GM18867 (cell line): Measurements from ENCODE around the gene GGT5.
"Not testable (repeated sequence)": the region's sequence is repeated elsewhere in the genome, so short reads cannot be mapped to it uniquely, and the experiment has no call there.

Source experiments
- ATAC-seq: cut with Tn5 transposase; IDR thresholded peaks from one replicate; pipeline ENCODE4 v1.9.1; 2021; ENCODE audit warnings: mild to moderate bottlenecking, moderate library complexity; ENCODE audit not compliant: unreplicated experiment

GGT5 gene

GRCh38 chr22:24235315-24235714 lies 9.6 kb downstream of the GGT5 start:
- ATAC-seq, result no peak

DNA sequence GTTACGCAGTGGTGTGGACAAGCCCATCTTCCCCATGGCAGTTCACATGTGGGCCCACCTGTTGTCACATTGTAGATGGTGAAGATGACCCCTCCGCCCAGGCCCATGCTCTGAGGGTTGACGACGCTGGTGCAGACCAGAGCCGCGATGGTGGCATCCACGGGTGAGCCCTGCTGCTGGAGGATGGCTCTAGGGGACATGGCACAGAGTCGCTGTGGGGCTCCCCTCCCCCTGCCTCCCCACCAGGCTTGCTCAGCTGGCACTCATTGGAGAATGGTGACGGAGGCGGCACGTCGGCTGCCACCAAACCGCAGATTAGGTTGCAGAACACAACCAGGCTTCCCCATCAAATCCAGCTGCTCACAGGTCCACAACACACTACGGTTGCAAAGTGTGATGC lies 11.1 kb downstream of the GGT5 start:
- no peak for ATAC-seq

DNA sequence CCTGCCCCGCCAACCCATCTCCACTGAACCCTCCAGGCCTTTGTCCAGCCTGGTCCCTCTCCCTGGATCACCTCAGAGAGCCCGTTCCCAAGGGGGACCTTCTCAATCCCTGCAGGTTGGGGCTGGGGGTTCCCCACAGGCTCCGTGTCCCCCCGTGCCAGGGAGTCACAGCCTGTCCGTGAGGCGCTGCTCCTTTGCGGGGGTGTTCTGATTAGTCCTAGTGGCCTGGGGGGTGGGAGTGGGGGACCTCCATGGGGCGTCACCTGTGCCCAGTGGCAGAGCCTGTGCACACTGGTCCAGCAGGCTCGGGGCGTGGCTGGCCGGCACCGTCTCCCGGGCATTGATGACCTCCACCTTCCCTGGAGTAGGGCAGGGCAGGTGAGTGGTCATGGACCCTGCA lies 11.6 kb downstream of the GGT5 start:
- ATAC-seq, result no peak

DNA sequence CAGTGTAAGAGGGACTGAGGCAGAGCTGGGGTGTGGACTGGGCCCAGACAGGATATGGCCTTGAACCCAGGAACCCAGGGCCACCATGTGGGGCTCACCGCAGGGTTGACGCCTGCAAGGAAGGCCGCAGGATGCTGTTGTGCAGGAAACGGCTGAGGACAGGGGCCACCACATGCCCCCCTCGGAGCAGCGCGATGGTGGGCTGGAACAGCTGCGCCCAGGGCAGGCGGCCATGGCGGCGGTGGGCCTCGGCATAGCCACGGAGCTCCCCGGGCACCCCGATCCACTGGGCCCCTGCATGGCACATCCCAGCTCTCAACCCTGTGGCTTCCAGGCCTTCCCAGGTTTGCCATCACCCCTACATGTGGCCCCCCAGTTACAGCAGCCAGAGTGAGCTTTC lies 12.2 kb downstream of the GGT5 start:
- ATAC-seq, result no peak

DNA sequence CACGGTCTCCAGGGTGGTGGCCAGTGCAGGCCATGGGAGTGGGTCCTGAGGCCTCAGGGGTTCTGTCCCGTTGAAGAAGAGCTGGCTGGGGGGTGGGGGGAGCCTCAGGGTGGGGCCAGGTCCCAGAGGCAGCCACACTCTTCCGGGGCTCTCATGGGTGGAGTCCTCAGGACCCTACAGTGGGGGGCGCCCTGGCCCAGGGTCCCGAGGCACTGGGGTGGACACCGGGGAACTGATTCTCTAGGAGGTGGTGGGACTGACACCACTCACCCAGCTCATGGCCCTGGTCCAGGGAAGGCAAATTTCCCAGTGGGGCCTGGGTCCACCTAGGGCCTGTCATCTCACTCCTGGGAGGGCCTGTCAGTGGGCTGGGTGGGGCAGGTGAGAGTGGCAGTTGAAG lies 12.8 kb downstream of the GGT5 start:
- no peak for ATAC-seq

DNA sequence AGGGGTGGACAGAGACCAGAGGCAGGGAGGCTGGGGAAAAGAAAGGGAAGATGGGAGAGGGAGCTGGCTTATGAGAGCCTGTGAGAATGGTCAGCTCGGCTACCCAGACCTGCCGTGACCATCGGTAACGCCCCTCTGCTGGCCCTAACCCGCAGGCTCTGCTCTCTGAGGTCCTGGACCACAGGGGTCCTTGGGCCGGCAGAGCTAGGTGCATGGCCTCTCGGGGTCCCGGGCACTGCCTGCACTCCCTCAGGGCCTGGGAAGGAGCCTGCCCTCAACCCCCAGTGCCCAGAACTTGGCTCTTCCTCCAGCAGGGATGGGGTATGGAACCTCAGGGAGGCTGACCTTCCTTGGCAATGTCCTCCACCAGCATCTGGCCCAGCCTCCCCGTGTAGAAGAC lies 13.2 kb downstream of the GGT5 start:
- no peak for ATAC-seq

DNA sequence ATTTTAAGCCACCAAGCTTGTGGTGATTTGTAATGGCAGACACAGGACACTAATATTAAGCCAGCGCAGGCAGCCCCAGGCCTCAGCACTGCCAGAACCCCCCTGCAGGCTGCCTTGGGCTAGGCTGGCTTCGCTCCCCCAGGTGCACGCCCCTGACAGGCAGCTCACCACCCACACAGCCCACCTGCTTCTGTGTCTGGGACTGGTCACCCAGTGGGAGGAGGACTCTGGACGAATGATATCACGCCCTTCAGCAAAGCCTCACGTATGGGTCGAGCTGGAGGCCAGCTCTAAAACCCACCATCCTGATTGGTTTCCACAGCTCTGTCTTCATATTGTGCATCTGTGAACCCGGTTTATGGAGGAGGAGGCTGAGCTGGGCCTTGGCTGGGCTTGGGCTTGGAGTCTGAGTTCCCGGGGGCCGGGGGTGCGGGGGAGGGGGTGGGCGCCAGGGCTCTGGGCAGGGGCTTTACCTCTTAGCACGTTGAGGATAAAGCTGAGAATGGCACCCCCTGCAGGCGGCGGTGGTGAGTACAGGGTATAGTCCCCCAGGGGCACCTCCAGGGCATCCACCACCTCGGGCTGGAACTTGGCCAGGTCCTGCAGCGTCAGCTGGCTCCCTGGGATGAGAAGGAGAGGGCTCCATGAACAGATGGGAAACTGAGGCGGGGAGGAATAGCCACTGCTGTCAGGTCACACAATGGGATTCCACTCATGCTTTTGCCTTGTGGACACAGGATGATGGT lies 13.8 kb downstream of the GGT5 start:
- ATAC-seq, result no peak

DNA sequence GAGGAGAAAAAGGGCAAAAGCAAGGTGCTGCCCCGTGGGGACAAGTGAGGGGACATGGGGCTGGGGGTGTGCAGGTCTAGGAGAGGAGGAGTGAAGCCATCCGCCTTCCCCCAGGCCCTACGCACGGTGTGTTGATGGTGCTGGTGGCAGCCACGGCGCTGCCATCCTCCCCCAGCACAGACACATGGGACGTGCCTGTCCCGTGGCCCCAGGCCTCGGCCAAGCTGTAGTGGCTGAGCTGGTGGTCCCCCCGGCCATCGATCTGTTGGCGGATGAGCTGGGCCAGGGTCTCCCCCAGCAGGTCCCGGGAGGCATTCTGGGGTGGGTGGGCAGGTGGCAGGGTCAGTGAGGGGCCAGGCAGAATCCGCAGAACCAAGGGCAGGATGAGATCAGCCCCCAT lies 18.9 kb downstream of the GGT5 start:
- no peak for ATAC-seq

GRCh38 chr22:24225044-24225601 lies 19.8 kb downstream of the GGT5 start:
- ATAC-seq, result no peak

- no peak for ATAC-seq
Measured at GRCh38 chr22:24224468-24224867, 20.4 kb downstream of the GGT5 start.

- ATAC-seq, result no peak
Measured at GRCh38 chr22:24219750-24220149, 25.1 kb downstream of the GGT5 start.

DNA sequence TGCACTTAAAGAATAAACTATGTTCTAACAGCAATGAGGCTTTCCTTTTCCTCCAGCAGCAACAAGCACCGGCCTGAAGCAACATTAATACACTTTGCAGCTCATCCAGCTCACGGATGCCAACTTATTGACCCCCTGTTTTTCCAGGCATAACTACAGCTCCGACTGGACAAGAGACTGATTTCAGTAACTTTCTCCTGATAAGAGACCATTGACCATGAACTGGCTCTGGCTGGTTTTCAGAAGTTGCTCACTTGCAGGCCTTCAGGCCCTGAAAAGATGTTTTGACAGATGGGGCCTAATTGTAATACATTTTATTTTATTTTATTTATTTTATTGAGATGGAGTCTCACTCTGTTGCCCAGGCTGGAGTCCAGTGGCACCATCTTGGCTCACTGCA lies 27.5 kb downstream of the GGT5 start:
- ATAC-seq, result no peak

- no peak for ATAC-seq
Measured at GRCh38 chr22:24216541-24217209, 28.2 kb downstream of the GGT5 start.

GRCh38 chr22:24214467-24215285 lies 30.2 kb downstream of the GGT5 start:
- ATAC-seq, result no peak

DNA sequence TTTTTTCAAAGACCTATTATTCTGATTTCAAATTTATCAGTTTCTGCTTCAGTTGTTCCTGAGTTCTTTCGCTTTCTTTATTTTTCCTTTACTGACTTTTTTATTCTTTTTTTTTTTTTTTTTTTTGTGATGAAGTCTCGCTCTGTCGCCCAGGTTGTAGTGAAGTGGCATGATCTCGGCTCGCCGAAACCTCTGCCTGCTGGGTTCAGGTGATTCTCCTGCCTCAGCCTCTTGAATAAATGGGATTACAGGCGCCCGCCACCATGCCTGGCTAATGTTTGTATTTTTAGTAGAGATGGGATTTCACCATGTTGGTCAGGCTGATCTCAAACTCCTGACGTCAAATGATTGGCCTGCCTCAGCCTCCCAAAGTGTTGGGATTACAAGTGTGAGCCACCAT lies 31.8 kb downstream of the GGT5 start:
- ATAC-seq, result not testable (repeated sequence)

DNA sequence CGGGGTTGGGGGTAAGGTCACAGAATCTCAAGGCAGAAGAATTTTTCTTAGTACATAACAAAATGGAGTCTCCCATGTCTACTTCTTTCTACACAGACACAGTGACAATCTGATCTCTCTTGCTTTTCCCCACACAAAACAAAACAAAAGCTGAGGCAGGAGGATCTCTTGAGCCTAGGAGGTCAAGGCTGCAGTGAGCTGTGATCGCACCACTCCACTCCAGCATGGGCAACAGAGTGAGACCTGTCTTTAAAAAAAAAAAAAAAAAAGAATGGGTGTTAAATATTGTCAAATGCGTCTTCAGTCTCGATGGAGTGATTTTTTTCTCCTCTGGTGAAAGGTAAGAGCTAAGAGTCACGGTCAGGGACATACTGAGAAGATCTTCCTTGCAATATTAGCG lies 33.2 kb downstream of the GGT5 start:
- ATAC-seq, result not testable (repeated sequence)

DNA sequence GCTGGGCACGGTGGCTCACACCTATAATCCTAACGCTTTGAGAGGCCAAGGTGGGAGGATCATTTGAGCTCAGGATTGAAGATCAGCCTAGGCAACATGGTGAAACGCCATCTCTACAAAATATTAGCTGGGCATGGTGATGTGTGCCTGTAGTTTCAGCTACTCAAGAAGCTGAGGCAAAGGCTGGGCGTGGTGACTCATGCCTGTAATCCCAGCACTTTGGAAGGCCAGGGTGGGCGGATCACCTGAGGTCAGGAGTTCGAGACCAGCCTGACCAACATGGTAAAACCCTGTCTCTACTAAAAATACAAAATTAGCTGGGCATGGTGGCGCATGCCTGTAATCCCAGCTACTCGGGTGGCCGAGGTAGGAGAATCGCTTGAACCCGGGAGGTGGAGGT lies 34.5 kb downstream of the GGT5 start:
- ATAC-seq, result not testable (repeated sequence)

DNA sequence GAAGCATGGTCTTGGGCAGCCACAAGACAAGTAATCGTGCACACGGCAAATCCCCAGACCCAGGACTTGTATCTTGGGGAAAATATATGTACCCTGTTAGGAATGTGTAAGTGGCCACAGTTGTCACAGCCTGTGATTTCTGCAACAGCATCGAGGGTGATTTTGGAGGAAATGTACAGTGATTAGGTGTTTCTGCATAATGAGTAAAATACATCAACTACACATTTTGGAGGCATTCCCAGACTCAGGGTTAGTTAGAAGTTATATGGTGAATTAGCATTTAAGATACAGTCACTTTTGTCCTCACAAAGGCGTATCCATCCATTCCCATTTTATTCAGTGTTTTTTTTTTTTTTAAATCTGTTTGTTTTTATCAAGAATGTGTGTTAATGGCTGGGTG lies 35.2 kb downstream of the GGT5 start:
- ATAC-seq, result no peak

- ATAC-seq, result no peak
Measured at GRCh38 chr22:24209016-24209415, 35.9 kb downstream of the GGT5 start.

DNA sequence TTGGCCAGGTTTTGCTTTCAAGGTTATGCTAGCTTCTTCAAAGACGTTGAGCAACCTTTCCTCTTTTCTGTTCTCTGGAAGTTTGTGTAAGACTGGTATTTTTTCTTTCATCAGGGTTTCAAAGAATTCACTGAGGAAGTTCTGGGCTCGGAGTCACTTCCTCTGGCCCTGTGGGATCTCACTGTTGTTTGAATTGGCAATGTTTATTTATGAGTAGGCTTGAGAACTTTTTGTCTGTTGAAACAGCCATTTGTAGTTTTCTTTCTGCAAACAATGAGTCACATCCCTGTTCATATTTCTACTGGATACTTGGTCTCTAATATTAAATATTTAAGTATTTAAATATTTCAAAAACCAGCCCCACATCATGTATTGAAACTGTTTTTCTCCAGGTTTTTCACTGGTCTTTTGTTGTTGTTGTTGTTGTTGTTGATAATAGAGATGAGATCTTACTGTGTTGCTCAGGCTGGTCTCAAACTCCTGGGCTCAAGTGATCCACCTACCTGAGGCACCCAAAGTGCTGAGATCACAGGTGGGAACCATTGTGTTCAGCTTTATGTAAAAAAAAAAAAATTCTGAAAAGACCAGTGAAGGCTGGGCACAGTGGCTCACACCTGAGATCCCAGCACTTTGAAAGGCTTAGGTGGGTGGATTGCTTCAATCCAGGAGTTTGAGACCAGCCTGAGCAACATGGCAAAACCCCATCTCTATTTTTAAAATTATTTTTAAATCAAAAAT lies 36.7 kb downstream of the GGT5 start:
- no peak for ATAC-seq
